ENCODE measurements around the gene CCT6A. TPM values are rescaled to one million over a fixed set of nuclear protein-coding genes. Genes with fewer than 3 reads are reported as not detected.
"Not testable (repeated sequence)": the region's sequence is repeated elsewhere in the genome, so short reads cannot be mapped to it uniquely, and the experiment has no call there.

CCT6A gene
- total and polyA plus RNA-seq, 2 donors (not counting 1 experiment from before 2014, with no cell fraction given): 40.3 to 71.3 TPM

DNA sequence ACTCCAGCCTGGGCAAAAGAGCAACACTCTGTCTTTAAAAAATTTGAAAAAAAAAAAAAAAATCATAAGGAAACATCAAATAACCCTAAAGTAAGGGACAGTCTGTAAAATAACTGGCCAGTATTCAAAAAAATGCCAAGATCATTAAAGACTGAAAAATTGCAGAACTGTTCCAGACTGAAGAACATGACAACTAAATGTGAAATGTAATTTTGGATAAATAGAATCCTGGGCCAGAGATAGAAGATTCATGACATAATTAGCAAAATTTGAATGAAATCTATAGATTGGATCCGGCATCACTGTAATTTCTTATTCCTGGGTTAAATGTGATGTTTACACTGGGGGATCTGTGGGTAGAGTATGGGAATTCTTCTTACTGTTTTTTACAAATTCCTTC, 3.3 kb upstream of the CCT6A start:
- ChIA-PET CTCF (no interaction called here), POLR2A (no interaction called here)
- no peak overlapping the region for H3K4me2 ChIP-seq (replicated peaks; ENCODE audit: low read depth, low read length, poor library complexity, severe bottlenecking)
- TF ChIP-seq EZH2 (IDR thresholded peaks at IDR 0.05; ENCODE audit: borderline replicate concordance, insufficient read depth, low read depth, low read length, poor library complexity, severe bottlenecking): no peak
- TF ChIP-seq, protein P1, sequence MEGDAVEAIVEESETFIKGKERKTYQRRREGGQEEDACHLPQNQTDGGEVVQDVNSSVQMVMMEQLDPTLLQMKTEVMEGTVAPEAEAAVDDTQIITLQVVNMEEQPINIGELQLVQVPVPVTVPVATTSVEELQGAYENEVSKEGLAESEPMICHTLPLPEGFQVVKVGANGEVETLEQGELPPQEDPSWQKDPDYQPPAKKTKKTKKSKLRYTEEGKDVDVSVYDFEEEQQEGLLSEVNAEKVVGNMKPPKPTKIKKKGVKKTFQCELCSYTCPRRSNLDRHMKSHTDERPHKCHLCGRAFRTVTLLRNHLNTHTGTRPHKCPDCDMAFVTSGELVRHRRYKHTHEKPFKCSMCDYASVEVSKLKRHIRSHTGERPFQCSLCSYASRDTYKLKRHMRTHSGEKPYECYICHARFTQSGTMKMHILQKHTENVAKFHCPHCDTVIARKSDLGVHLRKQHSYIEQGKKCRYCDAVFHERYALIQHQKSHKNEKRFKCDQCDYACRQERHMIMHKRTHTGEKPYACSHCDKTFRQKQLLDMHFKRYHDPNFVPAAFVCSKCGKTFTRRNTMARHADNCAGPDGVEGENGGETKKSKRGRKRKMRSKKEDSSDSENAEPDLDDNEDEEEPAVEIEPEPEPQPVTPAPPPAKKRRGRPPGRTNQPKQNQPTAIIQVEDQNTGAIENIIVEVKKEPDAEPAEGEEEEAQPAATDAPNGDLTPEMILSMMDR (IDR thresholded peaks at IDR 0.05): no peak
- no peak overlapping the region for H3K27ac Mint-ChIP-seq
- no peak overlapping the region for H2AFZ ChIP-seq (ENCODE audit: insufficient read depth, low read depth, low read length, poor library complexity, severe bottlenecking)
- peaks cover 17 to 24% of the 10 kb centered on the region in 2 donors for H3K4me1 ChIP-seq (ENCODE audit: control insufficient read depth in 2 of 2, insufficient read depth in 2 of 2, low read length in 2 of 2)
- no peak overlapping the region for H3K9ac ChIP-seq (ENCODE audit: low read length)
- H3K4me3 Mint-ChIP-seq: no peak overlapping the region
- no peaks in the 10 kb centered on the region for H3K9me3 ChIP-seq (ENCODE audit: control extremely low read depth in 1 of 3, control insufficient read depth in 2 of 3, insufficient read depth in 1 of 3, low read length in 2 of 3)
- no peaks in the 10 kb centered on the region for H3K27me3 Mint-ChIP-seq
- peaks cover 23% of the 10 kb centered on the region for H3K4me1 Mint-ChIP-seq
- DNase-seq (no peak), ATAC-seq (ENCODE audit: low read depth) (no peak)
- WGBS (ENCODE audit: insufficient coverage): 100% methylated on average over 1 of the region's 1 CpG
- intact Hi-C loops (cut with micrococcal nuclease): no loop called here
- H3K79me2 ChIP-seq (ENCODE audit: control insufficient read depth, insufficient read depth, low read length): peaks cover 17% of the 10 kb centered on the region
- no peak overlapping the region for H3K4me3 ChIP-seq (ENCODE audit: control extremely low read depth in 1 of 5, extremely low read depth in 1 of 5, insufficient read depth in 1 of 5, low read depth in 2 of 5, low read length in 4 of 5)
- peaks cover 0 to 3% of the 10 kb centered on the region in 2 experiments for H3K36me3 ChIP-seq (replicated peaks in 1 of 2; ENCODE audit: control extremely low read depth in 1 of 2, control insufficient read depth in 1 of 2, extremely low read depth in 1 of 2, insufficient read depth in 2 of 2, low read length in 1 of 2)
- H3K9me3 Mint-ChIP-seq (ENCODE audit: insufficient read depth): no peaks in the 10 kb centered on the region
- H3K27me3 ChIP-seq (replicated peaks in 1 of 4; ENCODE audit: control extremely low read depth in 1 of 4, control insufficient read depth in 3 of 4, insufficient read depth in 4 of 4, low read length in 3 of 4): no peaks in the 10 kb centered on the region
- no peak overlapping the region for H3K27ac ChIP-seq (ENCODE audit: low read length in 2 of 2)
- no peaks in the 10 kb centered on the region for H4K20me1 ChIP-seq (ENCODE audit: control insufficient read depth, insufficient read depth, low read length, poor library complexity, severe bottlenecking)

- intact Hi-C loops (cut with micrococcal nuclease); H3K4me3 ChIP-seq (ENCODE audit: control extremely low read depth in 1 of 5, extremely low read depth in 1 of 5, insufficient read depth in 1 of 5, low read depth in 2 of 5, low read length in 4 of 5); POLR2A ChIA-PET; H3K9ac ChIP-seq (ENCODE audit: low read length); H3K27me3 ChIP-seq (replicated peaks in 1 of 4; ENCODE audit: control extremely low read depth in 1 of 4, control insufficient read depth in 3 of 4, insufficient read depth in 4 of 4, low read length in 3 of 4); ATAC-seq (ENCODE audit: low read depth); H3K27ac Mint-ChIP-seq; H3K4me2 ChIP-seq (replicated peaks; ENCODE audit: low read depth, low read length, poor library complexity, severe bottlenecking); H3K9me3 Mint-ChIP-seq (ENCODE audit: insufficient read depth); H3K4me3 Mint-ChIP-seq; H2AFZ ChIP-seq (ENCODE audit: insufficient read depth, low read depth, low read length, poor library complexity, severe bottlenecking); H3K27me3 Mint-ChIP-seq; CTCF ChIA-PET; H3K9me3 ChIP-seq (ENCODE audit: control extremely low read depth in 1 of 3, control insufficient read depth in 2 of 3, insufficient read depth in 1 of 3, low read length in 2 of 3); H3K36me3 ChIP-seq (replicated peaks in 1 of 2; ENCODE audit: control extremely low read depth in 1 of 2, control insufficient read depth in 1 of 2, extremely low read depth in 1 of 2, insufficient read depth in 2 of 2, low read length in 1 of 2); H4K20me1 ChIP-seq (ENCODE audit: control insufficient read depth, insufficient read depth, low read length, poor library complexity, severe bottlenecking); H3K27ac ChIP-seq (ENCODE audit: low read length in 2 of 2); DNase-seq: not testable (repeated sequence)
- whole genome bisulfite sequencing (ENCODE audit: insufficient coverage): 81% methylated on average over 3 of the region's 8 CpGs
- H3K4me1 Mint-ChIP-seq: peaks cover 24% of the 10 kb centered on the region
- peaks cover 17 to 25% of the 10 kb centered on the region in 2 donors for H3K4me1 ChIP-seq (ENCODE audit: control insufficient read depth in 2 of 2, insufficient read depth in 2 of 2, low read length in 2 of 2)
- peaks cover 21% of the 10 kb centered on the region for H3K79me2 ChIP-seq (ENCODE audit: control insufficient read depth, insufficient read depth, low read length)
Measured at GRCh38 chr7:56048763-56049162, 2.8 kb upstream of the CCT6A start.

Data from B cell (primary cell).